GM19468 (cell line): ENCODE measurements around the gene UBASH3B.
"Not testable (repeated sequence)": the region's sequence is repeated elsewhere in the genome, so short reads cannot be mapped to it uniquely, and the experiment has no call there.

ENCODE experiments used
- ATAC-seq: cut with Tn5 transposase; IDR thresholded peaks from one replicate; pipeline ENCODE4 v1.9.1; 2021; ENCODE audit warnings: mild to moderate bottlenecking, moderate library complexity, moderate number of reproducible peaks; ENCODE audit not compliant: unreplicated experiment; ENCODE audit errors: extremely low read depth

UBASH3B gene

DNA sequence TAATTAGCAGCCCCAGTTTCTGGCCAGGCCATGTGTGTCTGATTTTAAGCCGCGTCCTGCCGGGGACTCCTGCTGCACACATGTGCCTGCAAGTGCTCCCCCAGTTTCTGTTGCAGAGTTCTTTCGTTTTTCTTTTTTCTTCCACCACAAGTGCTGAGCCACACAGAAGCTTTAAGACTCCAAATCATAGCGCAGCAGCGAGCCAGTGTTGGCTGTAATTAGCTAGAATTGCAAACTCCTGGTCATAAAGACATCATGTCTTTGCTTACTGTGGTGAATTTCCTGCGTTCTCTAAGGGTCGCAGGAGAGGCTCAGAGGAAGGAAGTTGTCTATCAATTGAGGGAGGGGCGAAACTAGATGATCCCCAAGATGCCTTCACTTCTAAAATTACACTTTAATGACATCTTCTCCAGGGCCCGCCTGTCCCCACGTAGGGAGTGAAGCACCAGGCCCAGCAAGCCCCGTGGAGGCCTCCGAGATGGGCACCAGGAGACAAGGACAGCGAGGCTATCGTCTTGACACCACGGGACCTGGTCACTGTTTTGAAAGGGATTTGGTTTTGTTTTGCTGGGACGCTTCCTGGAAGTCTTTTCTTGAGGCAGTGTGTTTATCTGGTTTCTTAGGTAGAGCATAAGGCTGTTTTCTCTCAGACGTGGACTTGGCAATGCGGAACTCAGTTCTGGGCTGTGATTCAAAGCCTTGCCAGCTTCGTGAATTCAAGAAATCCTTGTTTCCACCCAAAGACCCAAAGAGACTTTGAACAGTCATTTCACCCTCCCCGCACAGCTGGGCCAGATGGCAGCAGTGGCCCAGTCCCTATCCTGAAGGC, 71.8 kb downstream of the UBASH3B start:
- ATAC-seq = peak; percentile 44

DNA sequence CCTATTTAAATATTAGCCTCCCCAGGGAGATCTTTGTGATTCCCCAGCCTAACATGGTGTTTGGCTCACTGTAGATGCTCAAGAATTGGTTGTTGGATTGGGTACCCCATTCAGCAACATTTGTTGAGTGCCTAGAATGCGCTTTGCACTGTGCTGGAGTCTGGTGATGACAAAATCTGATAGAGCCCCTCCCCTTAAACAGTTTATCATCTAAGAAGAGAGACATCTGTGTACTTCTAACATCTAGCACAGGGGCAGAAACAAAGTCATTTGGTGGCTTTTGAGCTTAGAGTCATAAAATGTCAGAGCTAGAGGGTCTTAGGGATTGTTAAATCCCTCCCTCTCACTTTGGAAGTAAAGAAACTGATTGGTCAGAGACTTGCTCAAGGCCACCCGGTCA, 73.0 kb downstream of the UBASH3B start:
- ATAC-seq = no peak

DNA sequence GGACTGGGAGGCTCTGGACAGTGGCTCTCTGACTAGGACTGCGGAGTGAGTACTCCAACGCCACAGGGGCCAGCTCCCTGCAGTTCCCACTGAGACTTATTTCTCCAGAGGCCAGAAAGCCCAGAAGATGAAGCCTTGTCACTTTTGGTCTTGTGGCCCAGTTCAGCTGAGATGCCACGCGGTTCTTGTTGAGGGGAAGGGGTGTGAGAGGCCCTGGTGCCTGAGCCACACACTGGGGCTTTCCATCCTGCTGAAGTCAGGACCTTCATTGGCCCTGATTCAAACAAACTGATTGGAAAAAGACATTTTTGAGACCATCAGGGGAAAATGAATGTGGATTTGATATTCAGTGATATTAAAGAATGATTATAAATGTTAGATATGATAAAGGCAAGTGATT, 73.6 kb downstream of the UBASH3B start:
- ATAC-seq = no peak

DNA sequence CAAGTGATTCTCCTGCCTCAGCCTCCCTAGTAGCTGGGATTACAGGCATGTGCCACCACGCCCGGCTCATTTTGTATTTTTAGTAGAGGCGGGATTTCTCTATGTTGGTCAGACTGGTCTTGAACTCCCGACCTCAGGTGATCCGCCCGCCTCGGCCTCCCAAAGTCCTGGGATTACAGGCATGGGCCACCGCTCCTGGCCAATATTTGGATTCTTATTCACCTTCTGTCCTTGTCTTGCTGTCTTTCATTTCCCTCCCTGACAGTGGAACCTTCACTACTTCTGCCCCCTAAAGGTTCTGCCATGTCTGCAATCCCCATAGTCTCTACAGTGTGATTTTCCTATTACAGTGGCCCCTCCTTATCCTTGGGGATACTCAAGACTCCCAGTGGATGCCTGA, 75.2 kb downstream of the UBASH3B start:
- ATAC-seq = not testable (repeated sequence)

DNA sequence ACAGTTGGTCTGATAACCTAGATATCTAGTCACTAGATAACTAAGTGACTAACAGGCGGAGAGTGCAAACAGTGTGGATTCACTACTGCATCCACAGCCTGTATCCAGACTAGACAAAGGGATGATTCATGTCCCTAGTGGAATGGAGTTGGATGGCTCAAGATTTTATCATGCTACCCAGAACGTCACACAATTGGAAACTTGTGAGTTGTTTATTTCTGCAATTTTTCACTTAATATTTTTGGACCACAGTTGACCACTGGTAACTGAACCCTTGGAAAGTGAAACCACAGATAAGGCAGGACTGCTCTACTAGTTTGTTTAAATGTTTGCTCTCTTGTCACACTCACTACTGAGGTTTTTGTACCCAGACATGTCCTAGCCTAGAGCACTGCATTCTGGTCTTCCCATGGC, 76.0 kb downstream of the UBASH3B start:
- ATAC-seq = no peak

DNA sequence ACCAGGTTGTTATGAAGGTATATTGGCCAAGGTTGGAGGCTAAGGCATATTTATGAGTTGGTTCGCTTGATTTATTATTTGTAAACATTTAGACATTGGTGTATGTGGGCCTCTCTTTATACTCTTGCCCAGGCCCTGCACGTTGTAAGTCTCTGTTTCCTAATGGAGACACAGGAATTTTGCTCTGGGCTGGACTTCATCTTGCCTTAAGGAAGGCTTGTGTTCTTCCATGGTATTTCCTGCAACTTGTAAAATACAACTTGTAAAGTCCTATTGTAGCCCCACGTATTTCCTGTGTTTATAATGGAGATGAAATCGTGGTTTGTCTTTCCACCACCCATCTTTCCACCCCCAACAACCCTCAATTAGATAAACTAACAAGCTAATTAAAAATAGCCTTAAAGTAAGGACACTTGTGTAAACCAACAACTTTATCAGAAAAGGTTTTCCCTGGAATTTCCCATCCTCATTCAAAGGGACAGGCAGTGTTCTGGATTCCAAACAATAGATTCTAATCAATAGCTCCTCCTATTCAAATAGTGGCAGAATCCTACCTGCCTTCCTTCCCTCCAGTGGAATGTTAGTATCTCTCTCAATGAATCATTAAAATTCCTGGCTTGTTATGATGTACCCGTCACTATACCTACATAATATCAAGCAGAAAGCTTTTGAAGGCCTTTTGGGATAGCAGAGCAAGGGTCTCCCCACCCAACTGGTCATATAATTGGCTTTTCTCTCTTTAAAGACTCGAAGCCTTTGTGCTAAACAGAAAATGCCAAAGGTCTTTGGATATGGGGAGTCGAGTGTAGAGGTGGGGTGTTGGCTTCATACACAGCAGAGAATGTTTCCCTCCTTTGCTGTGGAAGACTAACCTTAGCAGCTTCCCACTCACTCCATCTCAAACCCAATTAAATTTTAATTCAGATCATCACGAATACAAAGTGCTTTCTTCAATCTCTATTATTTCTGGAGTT, 77.1 kb downstream of the UBASH3B start:
- no peak for ATAC-seq

DNA sequence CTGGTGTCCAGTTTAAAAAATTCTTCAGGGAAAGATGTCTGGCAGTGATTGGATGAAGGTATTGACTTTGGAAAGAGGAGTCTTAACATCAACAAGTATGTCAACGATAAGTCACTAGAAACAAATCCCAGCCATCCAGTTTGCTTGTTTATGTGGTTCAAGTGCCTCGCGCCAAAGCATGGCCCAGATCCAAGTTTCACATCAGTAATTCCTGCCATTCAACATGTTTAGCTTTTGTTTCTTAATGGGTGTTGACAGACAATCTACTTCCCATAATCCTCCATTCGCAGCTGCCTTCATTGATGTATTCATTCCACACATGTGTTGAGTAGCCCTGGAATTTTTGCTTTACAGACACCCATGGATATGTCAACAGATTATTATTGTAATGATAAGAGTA, 77.8 kb downstream of the UBASH3B start:
- no peak for ATAC-seq

DNA sequence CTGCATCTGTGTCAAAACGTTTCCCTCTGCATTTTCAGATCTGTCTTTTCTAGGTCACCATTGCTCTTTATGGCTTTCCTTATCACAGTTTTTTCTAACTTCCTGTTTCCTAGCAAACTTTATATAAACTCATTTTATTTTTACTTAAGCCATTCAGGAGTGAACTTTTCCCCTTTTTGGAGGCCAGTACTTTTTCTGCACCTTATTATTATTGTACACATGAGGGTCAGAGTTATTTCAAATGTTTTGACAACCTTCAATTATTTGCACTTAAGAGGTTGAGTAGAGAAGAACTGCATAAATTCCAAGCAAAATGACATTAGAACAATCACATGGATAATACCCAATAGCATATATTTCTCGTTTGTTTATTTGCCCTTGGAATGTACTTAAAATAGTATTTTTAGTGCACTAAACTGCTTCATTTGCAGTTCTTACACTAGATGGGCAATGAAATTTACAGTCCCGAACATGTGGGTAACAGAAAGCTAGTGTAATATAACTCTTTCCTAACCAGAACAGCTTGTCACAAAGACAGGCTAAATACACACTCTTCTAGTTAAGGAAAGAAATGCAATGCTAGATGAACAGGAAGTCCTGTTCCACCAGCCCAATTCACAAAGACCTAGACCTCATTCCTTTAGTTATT, 79.5 kb downstream of the UBASH3B start:
- no peak for ATAC-seq

DNA sequence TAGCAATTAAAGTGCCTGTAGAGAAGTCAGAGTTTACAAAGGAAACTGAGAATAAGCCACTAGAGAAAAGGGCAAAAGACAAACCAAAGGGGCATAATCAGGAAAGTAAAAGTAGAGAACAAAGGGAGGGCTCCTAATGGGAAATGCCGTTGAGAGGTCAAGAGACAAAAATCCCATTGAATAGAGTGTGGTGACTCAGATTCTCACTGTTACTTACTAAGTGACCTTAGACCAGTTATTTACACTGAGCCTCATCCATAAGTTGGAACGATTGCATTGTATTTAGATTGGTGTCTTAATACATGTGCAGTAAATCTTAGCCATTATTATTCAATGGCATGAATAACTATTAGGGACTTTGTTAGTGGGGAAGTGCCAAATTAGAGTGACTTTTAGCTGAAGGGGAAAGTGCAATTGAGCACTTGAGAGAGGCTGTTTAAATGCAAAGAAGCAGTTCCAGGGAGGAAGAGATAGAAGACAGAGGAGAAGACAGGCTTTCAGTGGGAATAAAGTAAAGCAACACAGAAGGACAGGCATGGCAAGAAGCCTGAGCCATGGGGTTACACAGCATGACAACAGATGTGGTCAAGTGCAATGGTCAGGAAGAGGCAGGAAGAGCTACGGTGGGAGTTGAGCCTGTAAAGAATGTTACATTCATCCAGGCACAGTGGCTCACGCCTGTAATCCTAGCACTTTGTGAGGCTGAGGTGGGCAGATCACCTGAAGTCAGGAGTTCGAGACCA, 82.6 kb downstream of the UBASH3B start:
- no peak for ATAC-seq

DNA sequence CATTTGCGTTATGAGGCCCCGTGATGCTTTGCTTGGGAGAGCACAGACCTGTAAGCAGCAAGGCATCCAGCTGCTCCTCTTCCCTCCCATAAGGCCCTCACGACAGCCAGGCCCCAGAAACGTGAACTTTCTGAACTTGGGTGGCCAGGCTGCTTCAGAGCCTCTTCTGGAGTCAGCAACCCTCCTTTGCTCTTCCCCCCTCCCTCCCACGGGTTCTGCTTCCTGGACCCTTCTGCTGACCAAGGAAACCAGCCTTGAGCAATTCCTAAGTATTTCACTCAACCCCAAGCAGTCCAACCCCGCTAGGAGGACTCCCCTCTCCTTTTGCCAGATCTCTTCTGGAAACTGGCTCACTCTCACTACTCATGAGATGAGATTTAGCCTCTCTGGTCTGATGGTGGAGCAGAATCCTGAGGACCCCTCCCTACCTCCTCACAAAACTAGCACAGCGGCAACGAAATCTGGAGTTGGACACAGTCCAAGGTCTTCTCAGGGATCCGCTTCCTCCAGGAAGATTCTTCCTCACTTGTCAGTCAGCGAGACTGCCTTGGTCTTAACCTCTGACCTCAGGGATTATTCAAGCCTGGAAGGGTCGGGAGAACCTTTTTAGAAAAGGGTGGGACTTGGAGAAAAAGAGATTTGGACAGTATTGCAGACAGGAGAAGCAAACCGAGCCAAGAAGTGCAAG, 86.2 kb downstream of the UBASH3B start:
- no peak for ATAC-seq

DNA sequence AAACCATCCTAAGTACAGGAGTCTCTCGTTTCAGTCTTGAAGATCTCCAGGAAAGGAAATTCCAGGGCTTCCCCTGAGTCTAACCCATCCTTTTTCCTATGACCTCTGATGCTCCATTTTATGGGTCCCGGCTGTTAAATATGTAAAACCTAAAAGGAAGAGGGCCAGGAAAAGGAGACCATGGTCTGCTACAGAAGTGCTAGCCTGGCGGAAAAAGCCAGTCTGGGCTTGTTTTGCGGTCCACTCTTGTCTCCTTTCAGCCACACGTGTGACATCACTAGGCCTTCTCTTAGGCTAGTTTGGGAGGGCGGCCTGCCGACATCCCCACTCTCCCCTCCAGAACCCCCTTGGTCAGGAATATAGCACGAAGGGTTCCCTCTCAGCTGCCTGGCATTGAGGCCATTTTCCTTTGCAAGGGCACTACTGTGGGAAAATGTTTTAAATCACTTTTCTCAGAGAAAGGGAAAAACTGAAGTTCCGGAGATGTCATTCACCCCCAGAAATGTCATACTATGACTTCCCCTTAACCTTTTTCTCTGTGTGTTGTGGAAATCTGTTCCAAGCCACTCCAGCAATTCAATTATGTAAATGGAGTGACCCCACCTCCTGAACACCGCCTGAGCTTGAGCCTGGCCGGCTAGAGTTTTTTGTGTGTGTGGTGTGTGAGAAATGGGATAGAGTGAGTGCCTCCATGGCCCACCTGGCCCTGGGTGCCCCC, 86.9 kb downstream of the UBASH3B start:
- no peak for ATAC-seq

DNA sequence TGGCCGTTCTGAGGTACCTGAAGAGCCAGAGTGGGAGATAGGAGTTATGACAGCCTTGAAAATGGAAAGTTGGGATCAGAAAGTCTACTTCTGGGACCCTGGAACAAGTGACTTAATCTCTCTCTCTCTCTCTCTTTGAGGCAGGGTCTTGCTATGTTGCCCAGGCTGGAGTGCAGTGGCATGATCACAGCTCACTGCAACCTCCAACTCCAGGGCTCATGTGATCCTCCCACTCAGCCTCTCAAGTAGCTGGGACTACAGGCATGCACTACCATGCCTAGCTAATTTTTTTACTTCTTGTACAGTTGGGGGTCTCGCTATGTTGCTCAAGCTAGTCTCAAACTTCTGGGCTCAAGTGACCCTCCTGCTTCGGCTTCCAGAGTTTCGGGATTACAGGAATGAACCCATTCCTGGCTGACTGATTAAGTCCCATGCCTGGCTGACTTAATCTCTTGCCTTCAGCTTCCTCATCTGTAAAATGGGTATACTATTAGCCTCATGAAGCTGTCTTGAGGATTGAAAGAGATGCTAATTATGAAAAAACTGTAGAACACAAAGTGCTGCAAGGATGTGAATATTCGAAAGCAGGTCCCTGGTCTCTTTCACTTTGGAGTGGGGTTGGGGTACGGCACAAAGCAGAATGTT, 87.7 kb downstream of the UBASH3B start:
- no peak for ATAC-seq

DNA sequence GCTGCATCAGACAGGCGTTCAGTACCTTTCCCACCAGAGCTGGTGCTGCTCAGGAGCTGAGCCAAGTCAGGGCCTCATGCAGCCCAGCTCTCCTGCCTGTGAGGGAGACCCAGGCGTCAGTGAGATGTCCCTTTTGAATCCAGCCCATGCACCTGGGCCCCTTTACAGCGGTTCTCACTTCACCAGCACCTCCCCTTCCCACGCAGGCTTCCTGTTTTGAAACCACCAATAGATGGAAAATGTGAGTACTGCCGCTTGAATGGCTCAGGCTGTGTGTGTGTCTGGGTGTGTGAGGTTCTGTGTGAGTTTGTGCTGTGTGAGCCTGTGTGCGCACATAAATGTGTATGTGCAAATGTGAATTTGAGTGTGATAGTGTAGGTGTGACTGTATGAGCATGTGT, 88.4 kb downstream of the UBASH3B start:
- ATAC-seq = no peak

DNA sequence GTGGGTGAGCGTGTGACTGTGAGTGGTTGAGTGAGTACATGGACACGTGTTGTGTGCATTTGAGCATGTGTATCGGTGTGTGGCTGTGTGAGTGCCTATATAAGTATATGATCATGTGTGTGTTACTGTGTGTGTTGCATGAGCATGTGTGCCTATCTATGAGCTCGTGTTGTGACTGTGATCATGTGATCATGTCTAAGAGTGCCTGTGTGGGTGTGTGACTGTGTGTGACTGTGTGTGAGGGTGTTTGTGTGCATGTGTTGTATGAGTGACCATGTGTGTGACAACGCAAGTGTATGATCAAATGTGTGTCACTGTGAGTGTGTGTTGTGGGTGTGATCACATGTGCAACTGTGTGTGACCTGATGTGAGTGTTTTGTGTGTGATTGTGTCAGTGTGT, 88.8 kb downstream of the UBASH3B start:
- no peak for ATAC-seq

DNA sequence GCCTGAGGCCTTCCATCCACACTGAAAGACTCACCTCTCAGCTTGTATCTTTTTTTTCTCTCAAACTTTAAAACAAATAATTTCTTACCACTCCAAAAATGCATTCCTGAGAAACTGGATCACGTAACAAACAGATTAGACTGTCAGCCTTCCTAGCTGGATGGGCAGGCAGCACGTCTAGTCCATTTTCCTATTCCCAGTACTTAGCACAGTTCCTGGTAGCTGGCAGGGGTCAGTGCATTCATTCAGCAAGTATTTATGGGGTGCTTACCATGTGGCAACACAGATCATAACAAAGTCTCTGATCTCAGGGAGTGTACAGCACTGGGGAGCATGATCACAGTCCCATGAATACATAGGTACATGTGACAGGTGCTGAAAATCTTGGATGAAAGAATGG, 89.6 kb downstream of the UBASH3B start:
- ATAC-seq = no peak

DNA sequence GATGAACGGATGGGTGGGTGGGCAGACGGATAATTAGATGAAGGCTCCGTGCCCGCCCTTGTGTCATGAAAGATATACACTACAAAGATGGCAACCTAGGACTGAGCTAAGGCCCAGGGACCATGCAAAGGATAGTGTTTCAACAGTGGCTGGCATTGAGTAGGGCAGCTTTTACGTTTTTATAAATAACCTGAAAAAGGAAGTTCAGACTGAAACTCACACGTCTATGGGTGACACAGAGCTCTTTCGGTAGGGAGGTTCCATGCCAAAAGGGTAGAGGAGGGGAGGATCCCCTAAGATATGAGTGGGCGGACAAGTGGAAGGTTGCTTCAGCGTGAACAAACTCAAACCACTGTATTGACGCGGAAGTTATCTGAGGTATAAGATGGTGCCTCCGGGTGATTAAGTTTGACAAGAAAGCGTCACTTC, 90.5 kb downstream of the UBASH3B start:
- peak; percentile 87 for ATAC-seq

DNA sequence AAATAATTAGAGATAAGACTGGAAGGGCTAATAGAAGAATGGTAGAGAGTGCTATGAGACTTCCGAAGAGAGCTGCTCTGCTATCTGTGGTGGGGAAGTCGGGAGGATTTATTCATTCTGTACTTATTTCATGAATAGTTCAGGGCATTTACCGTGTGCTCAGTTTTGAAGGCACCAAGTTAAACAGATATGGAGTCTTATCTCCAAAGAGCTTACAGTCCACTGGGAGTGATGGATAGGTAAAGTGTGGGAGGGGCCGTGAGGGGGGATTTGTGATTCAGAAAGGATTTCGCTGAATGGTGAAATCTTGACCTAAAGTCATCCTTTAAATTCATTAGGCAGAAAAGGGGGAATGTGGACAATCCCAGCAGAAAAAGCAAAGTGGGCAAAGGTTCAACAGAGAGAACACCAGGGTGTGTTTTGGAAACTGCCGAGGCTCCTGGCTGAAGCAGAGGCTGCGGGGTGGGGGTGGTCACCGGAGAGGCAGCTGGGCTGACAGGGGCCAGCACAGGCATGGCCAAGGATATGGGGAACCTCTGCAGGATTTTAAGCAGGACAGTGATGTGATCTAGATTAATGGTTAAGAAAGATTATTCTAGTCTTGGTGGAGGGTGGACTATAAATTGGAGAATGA, 91.2 kb downstream of the UBASH3B start:
- ATAC-seq = no peak

DNA sequence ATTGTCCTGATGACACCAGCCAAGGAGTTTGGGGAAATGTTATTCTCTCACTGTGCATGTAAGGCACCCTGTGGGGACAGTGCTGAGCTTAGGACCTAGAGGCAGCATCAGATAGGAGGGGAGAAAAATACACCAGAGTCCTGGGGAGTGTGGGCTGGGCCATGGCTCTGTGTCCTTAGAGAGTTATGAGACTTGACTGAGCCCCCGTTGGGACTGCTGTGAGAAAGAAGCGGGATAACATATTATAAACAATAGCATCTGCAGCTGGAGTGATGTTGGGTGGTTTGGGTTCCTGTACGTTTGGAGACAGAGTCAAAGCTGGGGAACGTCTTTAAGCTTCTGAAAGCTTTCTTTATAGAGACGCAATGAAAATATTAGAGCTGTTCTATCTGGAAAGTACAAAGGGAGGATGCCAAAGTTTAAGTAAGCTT, 91.8 kb downstream of the UBASH3B start:
- ATAC-seq = no peak
